ENCODE measurements around the gene CAMK1D.

The CAMK1D gene

GRCh38 chr10:12344375-12345110, 4.8 kb upstream of the CAMK1D start:
- H3K4me3 ChIP-seq (ENCODE audit: low read depth, low read length): no peak overlapping the region
- DNase-seq (ENCODE audit: low read depth): no peak
- TF ChIP-seq MYC (IDR thresholded peaks at IDR 0.05; ENCODE audit: low read depth, low read length) (no peak), POLR2A (IDR thresholded peaks at IDR 0.05; ENCODE audit: extremely low read depth, insufficient read length) (no peak)

- no peak for DNase-seq (ENCODE audit: low read depth)
- TF ChIP-seq POLR2A (IDR thresholded peaks at IDR 0.05; ENCODE audit: extremely low read depth, insufficient read length): no peak
- TF ChIP-seq MYC (IDR thresholded peaks at IDR 0.05; ENCODE audit: low read depth, low read length): no peak
- TF ChIP-seq CTCF (IDR thresholded peaks at IDR 0.05; ENCODE audit: low read depth, low read length): no peak
- TF ChIP-seq MAX (IDR thresholded peaks at IDR 0.05; ENCODE audit: low read depth, low read length): no peak
Measured at GRCh38 chr10:12346707-12347106, 2.6 kb upstream of the CAMK1D start.

GRCh38 chr10:12348294-12348869, 965 bp upstream of the CAMK1D start:
- no peak for DNase-seq (ENCODE audit: low read depth)
- H3K4me3 ChIP-seq (ENCODE audit: low read depth, low read length): no peak overlapping the region
- no peak for TF ChIP-seq MAX (IDR thresholded peaks at IDR 0.05; ENCODE audit: low read depth, low read length)
- no peak for TF ChIP-seq CTCF (IDR thresholded peaks at IDR 0.05; ENCODE audit: low read depth, low read length)
- no peak for TF ChIP-seq MYC (IDR thresholded peaks at IDR 0.05; ENCODE audit: low read depth, low read length)
- TF ChIP-seq POLR2A (IDR thresholded peaks at IDR 0.05; ENCODE audit: extremely low read depth, insufficient read length): no peak

More at GRCh38 chr10:12346707-12347106, 2.6 kb upstream of the CAMK1D start:
- no peak overlapping the region for H3K4me3 ChIP-seq (ENCODE audit: low read depth, low read length)

- DNase-seq (ENCODE audit: low read depth): no peak
- TF ChIP-seq MYC (IDR thresholded peaks at IDR 0.05; ENCODE audit: low read depth, low read length): no peak; the same call in 1 of the 2 replicates
- no peak for TF ChIP-seq MAX (IDR thresholded peaks at IDR 0.05; ENCODE audit: low read depth, low read length)
- no peak for TF ChIP-seq CTCF (IDR thresholded peaks at IDR 0.05; ENCODE audit: low read depth, low read length)
- TF ChIP-seq POLR2A (IDR thresholded peaks at IDR 0.05; ENCODE audit: extremely low read depth, insufficient read length): no peak
Measured at GRCh38 chr10:12349629-12350166, 351 bp downstream of the CAMK1D start.

GRCh38 chr10:12350167-12350872, 973 bp downstream of the CAMK1D start:
- TF ChIP-seq MYC (IDR thresholded peaks at IDR 0.05; ENCODE audit: low read depth, low read length) (no peak), POLR2A (IDR thresholded peaks at IDR 0.05; ENCODE audit: extremely low read depth, insufficient read length) (no peak), CTCF (IDR thresholded peaks at IDR 0.05; ENCODE audit: low read depth, low read length) (no peak), MAX (IDR thresholded peaks at IDR 0.05; ENCODE audit: low read depth, low read length) (peak; percentile 14; the same call in 1 of the 2 replicates)
- H3K4me3 ChIP-seq (ENCODE audit: low read depth, low read length): peak overlapping the region; percentile 60
- peak; percentile 63 for DNase-seq (ENCODE audit: low read depth)

More at GRCh38 chr10:12349629-12350166, 351 bp downstream of the CAMK1D start:
- peak overlapping the region; percentile 60 for H3K4me3 ChIP-seq (ENCODE audit: low read depth, low read length)

All from NB4 (cell line).